Neuron (in vitro differentiated cells): ENCODE data around the gene TCEAL7.
"Not testable (repeated sequence)": the region's sequence is repeated elsewhere in the genome, so short reads cannot be mapped to it uniquely, and the experiment has no call there.

ENCODE experiments used
- H2AFZ ChIP-seq: one replicate; pipeline ENCODE4 v1.6.1; 2013; ENCODE audit warnings: low read depth, mild to moderate bottlenecking, inconsistent platforms, low read length, moderate library complexity
- H3K27me3 ChIP-seq: one replicate; pipeline ENCODE4 v1.6.1; 2013; ENCODE audit warnings: low read length; ENCODE audit not compliant: insufficient read depth
- H3K36me3 ChIP-seq: one replicate; pipeline ENCODE4 v1.6.1; 2013; ENCODE audit warnings: low read length; ENCODE audit not compliant: insufficient read depth
- H3K4me1 ChIP-seq: one replicate; pipeline ENCODE4 v1.6.1; 2013; ENCODE audit warnings: low read length; ENCODE audit not compliant: insufficient read depth
- H3K4me3 ChIP-seq: 2 replicates; pipeline ENCODE4 v1.5.1; 2013; ENCODE audit warnings: mild to moderate bottlenecking, low read length, moderate library complexity
- H3K9me3 ChIP-seq: one replicate; pipeline ENCODE4 v1.6.1; 2013; ENCODE audit warnings: low read length

Gene TCEAL7, protein sequence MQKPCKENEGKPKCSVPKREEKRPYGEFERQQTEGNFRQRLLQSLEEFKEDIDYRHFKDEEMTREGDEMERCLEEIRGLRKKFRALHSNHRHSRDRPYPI

DNA sequence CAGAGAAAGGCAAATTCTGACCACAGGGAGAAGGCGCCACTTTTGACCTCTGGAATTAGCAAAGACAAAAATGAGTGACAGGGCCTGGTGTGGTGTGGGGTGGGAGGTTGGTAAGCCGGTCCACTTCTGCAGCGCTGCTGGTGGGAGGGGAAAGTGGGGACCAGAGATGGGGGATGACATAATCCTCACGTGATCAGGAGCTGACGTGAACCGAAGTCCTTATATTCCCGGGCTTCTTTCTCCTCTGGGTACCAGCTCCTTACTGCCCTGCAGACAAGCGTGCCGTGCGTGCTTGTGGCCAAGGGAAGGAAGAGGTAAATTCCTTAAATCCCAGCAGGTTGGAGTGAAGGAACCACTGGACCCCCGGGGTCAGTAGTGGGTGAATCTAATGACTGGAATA lies at the start of gene TCEAL7:
Gene TCEAL7, plus strand, starts transcription at position 249 of the 400 bp plus-strand sequence. CDS start 1,165 bp downstream, outside the sequence.
- H2AFZ ChIP-seq: no peak within 1 kb of the TSS
- no peaks in the 10 kb centered on the region for H3K9me3 ChIP-seq
- peak within 1 kb of the TSS; percentile 69 for H3K4me3 ChIP-seq
- H3K4me1 ChIP-seq: peaks cover 6% of the 10 kb centered on the region
- peaks cover 4% of the 10 kb centered on the region for H3K36me3 ChIP-seq
- peaks cover 10% of the 10 kb centered on the region for H3K27me3 ChIP-seq

DNA sequence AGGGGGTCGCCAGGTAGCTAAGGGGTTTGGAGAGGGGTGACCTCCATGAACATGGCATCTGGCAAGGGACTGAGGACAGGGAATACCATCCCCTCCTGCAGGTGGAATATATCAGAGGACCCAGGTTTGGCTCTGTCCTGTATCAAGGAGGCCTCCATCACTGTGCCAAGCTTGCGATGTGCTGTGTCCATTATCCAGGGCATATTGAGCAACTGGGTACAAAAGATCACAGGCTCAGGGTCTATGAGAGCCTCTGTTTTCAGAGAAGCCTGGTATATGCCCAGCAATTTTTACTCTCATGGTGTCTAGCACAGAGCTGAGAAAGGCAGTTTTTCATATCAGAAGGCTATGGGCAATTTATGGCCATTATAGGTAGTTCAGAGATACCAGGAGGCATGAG lies 36.9 kb upstream of the TCEAL7 start:
- Histone ChIP-seq H3K36me3 (no peaks in the 10 kb centered on the region), H3K9me3 (no peaks in the 10 kb centered on the region), H3K4me1 (no peaks in the 10 kb centered on the region), H2AFZ (no peak overlapping the region), H3K27me3 (peaks cover 7% of the 10 kb centered on the region), H3K4me3 (no peak overlapping the region)

DNA sequence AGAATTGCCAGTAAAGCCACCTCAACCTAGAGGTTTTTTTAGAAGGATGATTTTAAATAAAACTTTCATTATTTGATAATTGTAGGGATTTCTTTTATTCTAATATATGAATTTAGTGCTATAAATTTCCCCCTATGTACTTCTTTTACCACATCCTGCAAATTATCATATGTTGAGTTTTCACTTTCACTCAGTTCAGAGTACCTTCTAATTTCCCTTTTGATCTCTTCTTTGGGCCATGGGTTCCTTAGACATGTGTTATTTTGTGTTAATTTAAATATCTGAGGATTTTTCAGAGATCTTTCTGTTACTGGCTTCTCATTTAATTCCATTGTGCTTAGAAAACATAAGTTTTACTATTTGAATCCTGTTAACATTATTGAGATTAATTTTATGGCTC lies 25.3 kb upstream of the TCEAL7 start:
- no peaks in the 10 kb centered on the region for H3K4me1 ChIP-seq
- no peaks in the 10 kb centered on the region for H3K36me3 ChIP-seq
- H3K4me3 ChIP-seq: no peak overlapping the region
- H2AFZ ChIP-seq: no peak overlapping the region
- H3K27me3 ChIP-seq: peaks cover 9% of the 10 kb centered on the region
- H3K9me3 ChIP-seq: no peaks in the 10 kb centered on the region

- not testable (repeated sequence) for H3K36me3 ChIP-seq, H2AFZ ChIP-seq, H3K9me3 ChIP-seq, H3K4me3 ChIP-seq, H3K27me3 ChIP-seq, H3K4me1 ChIP-seq
Measured at GRCh38 chrX:103305666-103306065, 24.4 kb upstream of the TCEAL7 start.

GRCh38 chrX:103309860-103310554 lies 20.0 kb upstream of the TCEAL7 start:
- Histone ChIP-seq H3K36me3 (no peaks in the 10 kb centered on the region), H3K4me1 (no peaks in the 10 kb centered on the region), H3K27me3 (peaks cover 7% of the 10 kb centered on the region), H3K4me3 (peak overlapping the region; percentile 60), H3K9me3 (no peaks in the 10 kb centered on the region), H2AFZ (peak overlapping the region; percentile 66)

DNA sequence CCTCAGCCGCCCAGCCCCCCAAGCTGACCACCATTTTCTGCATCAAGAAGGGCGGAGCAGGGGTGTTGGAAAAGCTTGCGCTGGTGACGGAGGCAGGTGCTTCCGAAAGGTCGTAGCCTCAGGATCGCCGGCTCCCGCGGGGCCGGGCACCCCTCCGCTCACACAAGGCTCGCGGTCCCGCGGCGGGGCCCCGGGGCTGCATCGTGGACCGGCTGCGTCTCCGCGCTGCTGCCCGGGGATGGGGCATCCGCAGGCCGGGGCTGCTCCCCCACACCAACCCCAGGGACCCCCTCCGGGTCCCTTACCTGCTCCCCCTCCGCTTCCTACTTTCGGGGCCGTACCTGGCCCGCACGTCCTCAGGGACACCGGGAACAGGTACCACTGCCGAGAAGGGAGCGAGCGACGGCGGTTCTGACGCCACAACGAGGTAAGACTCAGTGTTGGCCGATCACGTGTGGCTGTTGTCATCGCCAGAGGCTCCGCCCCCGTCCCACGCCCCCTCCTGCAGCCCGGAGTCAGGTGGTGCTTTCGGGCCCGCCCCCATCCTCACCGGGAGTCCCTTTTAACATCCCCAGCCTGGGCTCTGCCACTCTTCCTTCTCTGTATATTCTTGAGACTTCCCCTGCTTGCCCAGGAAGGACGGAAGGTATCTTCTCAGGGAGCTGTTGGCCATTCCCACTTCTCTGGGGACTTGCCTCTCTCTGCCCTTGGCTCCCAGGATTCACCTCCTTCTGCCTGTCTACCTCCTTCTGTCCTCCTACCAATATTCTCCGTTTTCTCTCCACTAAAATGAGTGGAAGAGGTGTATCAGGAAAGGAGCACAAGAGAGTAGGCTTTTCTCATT lies 19.3 kb upstream of the TCEAL7 start, which contains the start of gene BEX2:
Gene BEX2, minus strand, starts transcription at position 436 of the 844 bp plus-strand sequence. CDS start 1,014 bp downstream, outside the sequence.
- peak within 1 kb of the TSS; percentile 60 for H3K4me3 ChIP-seq
- H3K27me3 ChIP-seq: peaks cover 7% of the 10 kb centered on the region
- H3K36me3 ChIP-seq: no peaks in the 10 kb centered on the region
- no peaks in the 10 kb centered on the region for H3K9me3 ChIP-seq
- H3K4me1 ChIP-seq: no peaks in the 10 kb centered on the region
- peak within 1 kb of the TSS; percentile 66 for H2AFZ ChIP-seq

DNA sequence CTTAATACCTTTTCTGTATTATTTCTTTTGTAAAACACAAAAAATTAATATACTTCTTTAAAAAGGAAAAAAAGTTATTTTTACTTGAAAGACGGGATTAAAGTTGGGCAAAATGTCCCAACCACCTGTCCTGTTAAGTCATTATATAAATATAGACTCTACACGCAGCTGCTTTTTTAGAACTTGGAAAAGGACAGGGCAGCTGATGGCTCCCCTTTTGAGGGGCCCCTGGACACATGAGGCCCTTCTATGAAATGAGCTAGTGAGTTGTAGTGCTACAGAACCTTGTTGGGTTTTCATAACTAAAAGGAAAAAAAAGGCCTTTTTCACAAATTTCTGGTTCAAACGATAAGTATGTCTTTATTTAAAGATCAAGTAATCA lies 18.6 kb upstream of the TCEAL7 start:
- H3K27me3 ChIP-seq: peaks cover 7% of the 10 kb centered on the region
- no peak overlapping the region for H3K4me3 ChIP-seq
- no peaks in the 10 kb centered on the region for H3K9me3 ChIP-seq
- no peaks in the 10 kb centered on the region for H3K4me1 ChIP-seq
- H3K36me3 ChIP-seq: no peaks in the 10 kb centered on the region
- H2AFZ ChIP-seq: no peak overlapping the region

DNA sequence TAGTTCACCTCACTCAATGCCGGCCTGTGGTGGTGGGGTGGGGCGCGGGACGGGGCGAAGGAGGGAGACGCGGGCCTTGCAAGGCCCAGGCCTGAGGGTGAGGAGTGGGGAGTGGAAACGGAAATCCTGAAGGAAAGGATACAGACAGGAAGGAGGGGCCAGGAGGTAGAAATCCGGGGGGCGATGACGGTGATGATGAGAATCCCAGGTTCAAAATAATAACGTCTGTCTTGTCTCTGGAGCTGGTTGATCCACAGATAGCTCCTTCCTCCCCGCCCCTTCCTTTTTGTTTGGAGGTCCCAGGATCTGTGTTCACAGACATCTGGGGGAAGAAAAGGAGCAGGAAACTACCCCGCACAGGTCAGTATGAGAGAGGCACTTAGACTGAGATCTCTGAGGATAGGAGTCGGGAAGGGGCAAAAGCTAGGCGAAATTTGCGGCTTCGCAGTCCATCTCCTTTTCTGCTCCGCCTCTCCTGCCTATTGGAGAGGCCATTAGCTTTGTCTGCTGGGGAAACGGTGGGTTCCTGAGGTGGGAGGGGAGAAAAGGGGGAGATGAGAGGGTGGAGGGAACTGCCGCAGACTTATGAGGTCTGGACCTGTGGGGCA lies 746 bp downstream of the TCEAL7 start:
- H3K36me3 ChIP-seq: peaks cover 4% of the 10 kb centered on the region
- H3K4me3 ChIP-seq: peak overlapping the region; percentile 69
- H2AFZ ChIP-seq: no peak overlapping the region
- peaks cover 10% of the 10 kb centered on the region for H3K27me3 ChIP-seq
- H3K4me1 ChIP-seq: peaks cover 6% of the 10 kb centered on the region
- no peaks in the 10 kb centered on the region for H3K9me3 ChIP-seq

- Histone ChIP-seq H3K4me1 (no peaks in the 10 kb centered on the region), H2AFZ (no peak overlapping the region), H3K4me3 (no peak overlapping the region), H3K9me3 (no peaks in the 10 kb centered on the region), H3K36me3 (no peaks in the 10 kb centered on the region), H3K27me3 (no peaks in the 10 kb centered on the region)
Measured at GRCh38 chrX:103338663-103339062, 8.6 kb downstream of the TCEAL7 start.

- no peaks in the 10 kb centered on the region for H3K4me1 ChIP-seq
- no peaks in the 10 kb centered on the region for H3K36me3 ChIP-seq
- H2AFZ ChIP-seq: no peak overlapping the region
- H3K9me3 ChIP-seq: no peaks in the 10 kb centered on the region
- no peaks in the 10 kb centered on the region for H3K27me3 ChIP-seq
- no peak overlapping the region for H3K4me3 ChIP-seq
Measured at GRCh38 chrX:103343105-103343504, 13.1 kb downstream of the TCEAL7 start.

GRCh38 chrX:103344606-103345005 lies 14.6 kb downstream of the TCEAL7 start:
- Histone ChIP-seq H3K36me3 (no peaks in the 10 kb centered on the region), H3K9me3 (no peaks in the 10 kb centered on the region), H3K4me3 (no peak overlapping the region), H3K27me3 (no peaks in the 10 kb centered on the region), H3K4me1 (no peaks in the 10 kb centered on the region), H2AFZ (no peak overlapping the region)

- Histone ChIP-seq H3K36me3 (no peaks in the 10 kb centered on the region), H3K27me3 (no peaks in the 10 kb centered on the region), H2AFZ (no peak overlapping the region), H3K9me3 (no peaks in the 10 kb centered on the region), H3K4me3 (no peak overlapping the region), H3K4me1 (peaks cover 3% of the 10 kb centered on the region)
Measured at GRCh38 chrX:103347682-103348397, 17.8 kb downstream of the TCEAL7 start.
